HUES6 (cell line): Measurements from ENCODE around the gene LIN54.

ENCODE experiments used
- H3K27ac ChIP-seq: 2 replicates; pipeline ENCODE4 v1.7.0; 2013; ENCODE audit warnings: low read depth, mild to moderate bottlenecking, low read length, inconsistent platforms
- H3K27me3 ChIP-seq: 2 replicates; pipeline ENCODE4 v1.6.1; 2013; ENCODE audit warnings: low read length; ENCODE audit not compliant: control insufficient read depth, insufficient read depth
- H3K36me3 ChIP-seq: 2 replicates; pipeline ENCODE4 v1.6.1; 2013; ENCODE audit warnings: low read length; ENCODE audit not compliant: control insufficient read depth, insufficient read depth
- H3K4me1 ChIP-seq: 2 replicates; pipeline ENCODE4 v1.6.1; 2013; ENCODE audit warnings: low read length; ENCODE audit not compliant: control insufficient read depth, insufficient read depth
- H3K4me3 ChIP-seq: 2 replicates; pipeline ENCODE4 v1.5.1; 2013; ENCODE audit warnings: low read depth, low read length
- H3K9ac ChIP-seq: one replicate; pipeline ENCODE4 v1.6.1; 2013; ENCODE audit warnings: mild to moderate bottlenecking, low read length
- H3K9me3 ChIP-seq: 2 replicates; pipeline ENCODE4 v1.6.1; 2013; ENCODE audit warnings: low read depth, low read length; ENCODE audit not compliant: control insufficient read depth, insufficient read depth

LIN54 gene

DNA sequence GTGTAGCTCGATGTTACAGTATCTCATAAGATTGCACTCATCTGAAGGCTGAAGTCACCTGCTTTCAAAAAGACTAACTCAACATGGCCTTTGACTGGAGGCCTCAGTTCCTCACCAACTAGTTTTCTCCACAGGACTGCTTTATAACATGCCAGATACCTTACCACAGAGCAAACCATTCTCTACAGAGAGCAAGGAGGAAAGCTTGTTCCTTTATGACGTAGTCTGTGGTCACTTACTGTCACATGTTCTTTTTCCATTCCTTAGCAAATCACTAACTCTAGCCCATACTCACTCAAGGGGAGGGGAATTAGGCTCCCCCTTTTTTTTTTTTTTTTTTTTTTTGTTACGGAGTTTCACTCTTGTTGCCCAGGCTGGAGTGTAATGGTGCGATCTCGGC, 106.9 kb downstream of the LIN54 start:
- H3K27ac ChIP-seq = no peak overlapping the region
- H3K9me3 ChIP-seq = no peaks in the 10 kb centered on the region
- no peaks in the 10 kb centered on the region for H3K4me1 ChIP-seq
- H3K36me3 ChIP-seq = peaks cover 50% of the 10 kb centered on the region
- no peaks in the 10 kb centered on the region for H3K27me3 ChIP-seq
- H3K4me3 ChIP-seq = no peak overlapping the region
- no peak overlapping the region for H3K9ac ChIP-seq

DNA sequence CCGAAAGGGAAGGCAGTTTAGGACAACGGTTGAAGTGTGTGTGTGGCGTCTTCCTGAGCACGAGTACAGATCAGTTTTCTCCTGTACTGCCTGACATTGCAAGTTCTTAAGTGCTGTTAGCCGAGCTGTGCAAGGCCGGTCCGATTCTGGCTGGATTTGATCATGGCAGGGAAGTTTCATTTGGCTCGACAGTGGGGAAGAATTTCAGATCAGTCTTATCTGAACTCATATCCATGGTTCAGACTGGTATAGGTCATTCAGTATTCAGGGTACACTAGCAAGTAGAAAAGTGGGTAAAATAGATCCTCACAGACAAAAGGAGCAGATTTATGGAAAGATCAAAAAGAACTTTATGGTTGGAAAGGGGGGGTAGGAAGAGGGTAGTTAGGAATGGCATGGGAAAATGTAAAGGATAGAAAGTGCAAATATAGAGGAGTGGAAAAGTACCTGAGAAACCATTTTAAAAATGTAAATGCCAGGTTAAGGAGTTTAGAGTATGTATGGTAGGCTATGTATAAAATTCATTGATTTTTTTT, 109.4 kb downstream of the LIN54 start:
- peaks cover 3% of the 10 kb centered on the region; the same call in 1 of the 2 replicates for H3K4me1 ChIP-seq
- peaks cover 51% of the 10 kb centered on the region for H3K36me3 ChIP-seq
- no peaks in the 10 kb centered on the region for H3K9me3 ChIP-seq
- H3K27ac ChIP-seq = peak overlapping the region; percentile 81; the same call in 1 of the 2 replicates
- no peaks in the 10 kb centered on the region for H3K27me3 ChIP-seq
- peak overlapping the region; percentile 95 for H3K9ac ChIP-seq
- H3K4me3 ChIP-seq = peak overlapping the region; percentile 89

DNA sequence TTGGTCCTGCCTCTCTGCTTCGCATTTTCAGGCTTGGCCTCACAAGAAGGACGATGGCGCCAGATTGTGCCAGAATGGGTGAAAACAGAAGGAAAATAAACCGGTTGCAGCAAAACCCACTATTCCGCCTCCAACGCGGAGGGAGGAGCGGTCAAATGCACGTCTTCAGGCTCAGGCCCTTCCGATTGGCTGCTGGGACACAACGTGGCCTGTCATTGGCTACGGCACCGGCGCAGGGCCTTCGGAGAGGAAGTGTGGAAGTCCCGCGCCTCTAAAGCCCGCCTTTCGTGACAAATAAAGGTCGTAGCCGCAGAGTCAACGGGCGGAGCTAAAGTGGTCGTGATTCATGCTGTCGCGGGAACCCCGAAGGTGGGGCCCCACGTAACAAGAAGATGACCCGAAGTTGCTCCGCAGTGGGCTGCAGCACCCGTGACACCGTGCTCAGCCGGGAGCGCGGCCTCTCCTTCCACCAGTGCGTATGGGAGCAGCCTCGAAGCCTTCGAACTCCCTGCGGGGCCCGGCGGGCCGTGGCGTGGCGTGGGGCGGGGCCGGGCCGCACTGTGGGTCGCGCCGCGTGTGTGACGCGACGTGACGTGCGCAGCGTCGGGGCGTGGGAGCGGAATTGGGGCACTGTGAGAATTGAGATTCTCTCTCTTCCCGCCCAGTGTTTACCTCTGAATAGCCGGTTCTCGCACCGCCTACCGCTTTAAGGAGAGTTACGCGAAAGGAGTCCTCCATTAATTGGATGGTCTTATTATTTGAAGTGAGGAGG, 110.0 kb downstream of the LIN54 start, which contains the start of gene THAP9:
Gene THAP9, plus strand, starts transcription at position 325 of the 772 bp plus-strand sequence. Its CDS starts 68 bp downstream, at position 393.
- peaks cover 51% of the 10 kb centered on the region for H3K36me3 ChIP-seq
- H3K4me1 ChIP-seq = peaks cover 3% of the 10 kb centered on the region; the same call in 1 of the 2 replicates
- peak within 1 kb of the TSS; percentile 95 for H3K9ac ChIP-seq
- H3K9me3 ChIP-seq = no peaks in the 10 kb centered on the region
- peak within 1 kb of the TSS; percentile 81 for H3K27ac ChIP-seq
- no peaks in the 10 kb centered on the region for H3K27me3 ChIP-seq
- H3K4me3 ChIP-seq = peak within 1 kb of the TSS; percentile 89

DNA sequence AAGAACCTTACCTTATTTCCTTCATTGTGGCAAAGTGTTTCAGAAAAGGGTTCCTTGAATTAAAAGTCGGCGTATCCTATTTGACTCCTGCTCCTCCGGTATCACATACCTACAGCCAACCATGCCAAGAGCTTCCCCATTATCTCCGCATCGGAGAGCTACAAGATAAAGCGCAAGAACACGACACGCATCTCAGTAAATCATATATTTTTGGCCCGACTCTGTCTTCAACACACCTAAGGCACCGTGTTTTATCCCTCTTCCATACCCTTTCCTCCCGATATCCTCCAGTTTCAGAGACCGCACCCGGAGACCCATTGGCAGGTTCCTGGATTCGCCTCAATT, 110.6 kb downstream of the LIN54 start:
- H3K4me1 ChIP-seq = peaks cover 3% of the 10 kb centered on the region; the same call in 1 of the 2 replicates
- no peaks in the 10 kb centered on the region for H3K27me3 ChIP-seq
- H3K27ac ChIP-seq = peak overlapping the region; percentile 65
- no peaks in the 10 kb centered on the region for H3K9me3 ChIP-seq
- H3K9ac ChIP-seq = peak overlapping the region; percentile 95
- H3K36me3 ChIP-seq = peaks cover 51% of the 10 kb centered on the region
- H3K4me3 ChIP-seq = peak overlapping the region; percentile 89

DNA sequence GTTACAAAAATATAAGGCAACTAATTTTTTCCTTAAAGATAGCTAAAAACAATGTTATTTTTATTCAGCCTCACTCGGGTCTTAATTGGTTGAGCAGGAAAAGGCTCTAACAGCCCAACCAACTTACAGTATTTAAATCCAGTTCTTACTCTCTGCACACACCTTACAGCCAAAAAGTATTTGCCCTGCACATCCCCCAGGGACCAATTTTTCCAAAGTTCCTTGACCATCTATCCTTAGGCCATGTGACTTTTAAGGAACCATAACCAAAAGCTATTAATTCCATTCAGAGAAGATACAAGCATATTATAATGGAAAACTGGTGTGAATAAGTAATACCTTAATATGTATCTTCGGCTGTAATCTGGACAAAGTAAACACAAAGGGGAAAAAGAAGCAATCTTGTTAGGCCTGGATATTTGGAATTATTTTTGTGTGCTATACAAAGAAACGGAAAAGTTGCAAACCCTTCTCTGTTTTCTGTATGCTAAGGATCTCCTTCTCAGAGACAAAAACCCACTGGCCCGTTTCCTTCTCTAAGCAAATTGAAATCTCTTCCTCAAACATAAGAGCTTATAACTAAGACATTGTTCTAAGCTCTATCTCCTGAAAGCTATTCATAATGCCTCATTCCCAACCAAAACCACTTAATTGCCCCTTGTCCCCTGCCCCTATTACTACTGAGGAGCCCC, 111.1 kb downstream of the LIN54 start:
- H3K9me3 ChIP-seq = no peaks in the 10 kb centered on the region
- peak overlapping the region; percentile 65 for H3K27ac ChIP-seq
- peaks cover 3% of the 10 kb centered on the region; the same call in 1 of the 2 replicates for H3K4me1 ChIP-seq

DNA sequence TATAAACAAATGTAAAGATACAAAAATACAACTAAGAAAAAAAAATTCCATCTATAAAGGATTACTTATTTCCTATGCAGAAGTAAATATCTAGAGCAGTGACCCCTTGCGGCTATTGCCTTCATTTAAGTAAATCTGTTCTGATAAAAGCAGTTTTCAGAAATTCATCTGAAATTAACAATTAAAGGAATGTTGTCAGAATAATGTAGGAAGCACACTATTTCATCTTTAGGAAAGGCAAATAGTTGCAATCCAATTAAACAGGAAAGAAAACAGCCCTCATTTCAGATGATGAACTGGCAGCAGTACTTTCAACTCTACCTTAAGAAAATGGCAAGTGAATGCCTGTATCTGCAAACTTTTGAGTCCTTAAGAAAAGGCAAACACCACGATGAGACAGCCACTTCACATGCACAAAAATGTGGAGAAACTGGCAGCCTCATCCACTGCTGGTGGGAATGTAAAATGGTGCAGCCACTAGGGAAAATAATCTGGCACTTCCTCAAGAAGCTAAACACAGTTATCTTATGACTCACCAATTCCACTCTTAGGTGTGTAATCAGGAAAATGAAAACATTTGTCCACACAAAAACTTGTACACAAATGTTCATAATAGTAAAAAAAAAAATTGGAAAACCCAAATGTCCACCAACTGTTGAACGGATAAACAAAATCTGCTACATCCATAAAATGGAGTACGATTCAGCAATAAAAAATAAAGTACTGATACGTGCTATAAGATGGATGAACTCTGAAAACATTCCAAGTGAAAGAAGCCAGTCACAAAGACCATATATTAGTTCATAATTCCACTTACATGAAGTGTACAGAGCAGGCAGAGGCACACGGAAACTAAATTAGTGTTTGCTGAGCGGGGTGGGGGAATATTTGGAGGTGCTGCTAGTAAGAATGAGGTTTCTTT, 112.0 kb downstream of the LIN54 start:
- H3K4me3 ChIP-seq = peak overlapping the region; percentile 89
- peak overlapping the region; percentile 95 for H3K9ac ChIP-seq
- H3K9me3 ChIP-seq = no peaks in the 10 kb centered on the region
- H3K36me3 ChIP-seq = peaks cover 63% of the 10 kb centered on the region
- H3K4me1 ChIP-seq = peaks cover 3% of the 10 kb centered on the region; the same call in 1 of the 2 replicates
- no peaks in the 10 kb centered on the region for H3K27me3 ChIP-seq
- no peak overlapping the region for H3K27ac ChIP-seq

More for the DNA sequence above, 111.1 kb downstream of the LIN54 start:
- peak overlapping the region; percentile 95 for H3K9ac ChIP-seq
- H3K36me3 ChIP-seq = peaks cover 56% of the 10 kb centered on the region
- peak overlapping the region; percentile 89 for H3K4me3 ChIP-seq
- H3K27me3 ChIP-seq = no peaks in the 10 kb centered on the region

DNA sequence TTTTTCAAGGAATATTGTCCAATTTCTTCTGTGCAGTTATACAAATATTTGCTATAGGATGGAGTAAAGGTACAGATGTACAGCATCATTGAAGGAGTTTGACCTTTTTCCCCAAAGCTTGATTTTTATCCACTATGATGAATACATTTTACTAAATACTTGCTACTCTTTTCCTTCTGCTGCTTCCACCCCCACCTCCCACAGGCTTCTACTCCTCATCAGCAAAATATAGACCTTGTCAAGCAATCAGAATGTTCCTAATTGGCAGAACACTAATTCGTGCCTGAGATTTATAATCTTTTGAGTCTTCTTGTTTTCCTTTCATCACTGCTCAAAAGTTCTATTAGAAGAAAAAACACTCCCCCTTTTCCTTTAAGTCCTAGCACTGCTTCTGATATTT, 113.9 kb downstream of the LIN54 start:
- Histone ChIP-seq H3K27me3 (no peaks in the 10 kb centered on the region), H3K9me3 (no peaks in the 10 kb centered on the region), H3K4me1 (peaks cover 3% of the 10 kb centered on the region; the same call in 1 of the 2 replicates), H3K9ac (no peak overlapping the region), H3K27ac (no peak overlapping the region), H3K36me3 (peaks cover 74% of the 10 kb centered on the region), H3K4me3 (no peak overlapping the region)

DNA sequence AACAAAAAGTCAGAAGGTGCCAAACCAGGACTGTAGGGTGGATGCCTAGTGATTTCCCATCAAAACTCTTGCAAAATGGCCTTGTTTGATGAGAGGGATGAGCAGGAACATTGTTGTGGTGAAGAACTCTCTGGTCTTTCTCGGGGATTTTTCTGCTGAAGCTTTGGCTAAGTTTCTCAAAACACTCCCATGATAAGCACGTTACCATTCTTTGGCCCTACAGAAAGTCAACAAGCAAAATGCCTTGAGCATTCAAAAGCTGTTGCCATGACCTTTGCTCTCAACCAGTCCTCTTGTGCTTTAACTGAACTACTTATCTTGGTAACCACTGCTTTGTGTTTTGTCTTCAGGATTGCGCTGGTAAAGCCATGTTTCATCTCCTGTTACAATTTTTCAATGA, 116.7 kb downstream of the LIN54 start:
- no peaks in the 10 kb centered on the region for H3K27me3 ChIP-seq
- H3K9ac ChIP-seq = no peak overlapping the region
- no peak overlapping the region for H3K4me3 ChIP-seq
- peaks cover 3% of the 10 kb centered on the region; the same call in 1 of the 2 replicates for H3K4me1 ChIP-seq
- no peak overlapping the region for H3K27ac ChIP-seq
- peaks cover 65% of the 10 kb centered on the region for H3K36me3 ChIP-seq
- no peaks in the 10 kb centered on the region for H3K9me3 ChIP-seq

DNA sequence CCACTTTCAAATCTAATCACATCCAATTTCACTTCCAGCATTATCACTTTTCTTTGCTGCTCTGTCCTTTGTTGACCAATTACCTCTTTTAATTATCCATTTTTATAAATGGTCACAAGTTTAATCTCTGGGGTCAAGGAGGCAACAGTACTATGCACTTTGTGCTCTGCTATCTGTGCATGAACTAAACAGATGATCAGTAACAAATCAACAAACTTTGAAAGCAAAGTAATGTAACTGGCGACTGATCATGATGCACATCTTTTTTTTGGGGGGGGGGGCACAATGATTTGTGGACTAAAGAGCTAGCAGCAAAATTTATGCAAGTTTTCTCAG, 118.2 kb downstream of the LIN54 start:
- Histone ChIP-seq H3K4me3 (peak overlapping the region; percentile 88), H3K27me3 (no peaks in the 10 kb centered on the region), H3K27ac (no peak overlapping the region), H3K4me1 (peaks cover 2% of the 10 kb centered on the region), H3K36me3 (peaks cover 50% of the 10 kb centered on the region), H3K9me3 (no peaks in the 10 kb centered on the region), H3K9ac (no peak overlapping the region)

DNA sequence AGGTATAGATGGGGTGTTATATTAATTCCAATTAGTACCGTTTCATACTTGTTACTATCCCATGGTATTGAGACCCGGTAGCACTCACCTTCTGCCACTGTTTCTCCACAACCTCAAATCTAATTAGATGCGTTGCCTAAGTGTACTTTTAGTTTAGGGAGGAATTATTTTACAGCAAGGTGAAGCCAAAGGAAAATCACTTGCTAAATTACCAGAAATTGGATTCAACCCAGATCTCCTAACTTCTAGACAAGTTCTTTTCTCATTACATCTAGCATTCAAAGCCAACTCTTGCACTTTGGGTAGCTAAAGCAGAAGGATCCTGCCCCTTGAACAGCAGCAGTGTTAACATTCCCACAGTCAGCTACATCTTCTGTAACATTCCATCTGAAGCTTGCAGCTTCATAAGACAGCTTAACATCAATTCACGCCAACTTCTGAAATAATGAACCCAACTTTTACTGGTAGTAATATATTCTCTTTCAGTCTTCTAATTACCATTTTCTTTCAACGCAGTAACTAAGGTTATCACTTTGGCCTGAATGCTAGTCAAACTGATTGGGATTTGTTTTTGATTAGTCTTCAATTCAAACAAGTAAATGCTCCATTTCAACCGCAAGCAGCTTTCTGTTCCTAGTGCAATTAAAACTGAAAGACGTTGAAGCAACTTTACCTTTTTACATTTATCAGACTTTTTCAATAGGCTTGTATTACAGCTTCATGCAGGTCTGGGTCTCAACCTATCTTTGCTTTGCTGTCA, 118.7 kb downstream of the LIN54 start:
- Histone ChIP-seq H3K27ac (peak overlapping the region; percentile 86), H3K4me3 (peak overlapping the region; percentile 88), H3K36me3 (peaks cover 45% of the 10 kb centered on the region), H3K9me3 (no peaks in the 10 kb centered on the region), H3K27me3 (no peaks in the 10 kb centered on the region), H3K9ac (peak overlapping the region; percentile 94), H3K4me1 (peaks cover 4% of the 10 kb centered on the region)
